ENCODE data around the gene CA11. TPM values are rescaled to one million over a fixed set of nuclear protein-coding genes. Genes with fewer than 3 reads are reported as not detected.

Gene CA11
- polyA plus RNA-seq, 1 of the 3 experiments (the other 2 are of a cell fraction), result 13.1 TPM

- POLR2A ChIA-PET, result no interaction called here
- Histone ChIP-seq H2AFZ (ENCODE audit: low read depth) (no peak overlapping the region), H3K9ac (no peak overlapping the region), H3K36me3 (replicated peaks in 1 of 2; ENCODE audit: control insufficient read depth in 1 of 2, insufficient read depth in 2 of 2, low read length in 1 of 2) (no peaks in the 10 kb centered on the region), H3K79me2 (ENCODE audit: insufficient read depth) (no peaks in the 10 kb centered on the region), H3K9me2 (no peaks in the 10 kb centered on the region), H3K4me3 (ENCODE audit: low read depth in 2 of 2, low read length in 1 of 2) (no peak overlapping the region), H3K4me1 (ENCODE audit: control insufficient read depth in 1 of 2, insufficient read depth in 2 of 2, low read depth in 1 of 2, low read length in 1 of 2) (peaks cover 0 to 2% of the 10 kb centered on the region in 2 experiments; a peak in 1 of 4 replicates), H4K20me1 (ENCODE audit: insufficient read depth) (no peaks in the 10 kb centered on the region), H3K27ac (ENCODE audit: low read depth in 2 of 2, low read length in 1 of 2) (no peak overlapping the region), H3K27me3 (ENCODE audit: insufficient read depth) (no peaks in the 10 kb centered on the region), H3F3A (replicated peaks; ENCODE audit: insufficient read depth) (no peaks in the 10 kb centered on the region), H3K9me3 (no peaks in the 10 kb centered on the region), H3K4me2 (no peak overlapping the region)
- TF ChIP-seq FOXM1 (IDR thresholded peaks at IDR 0.05; ENCODE audit: low read depth) (no peak), CHD2 (IDR thresholded peaks at IDR 0.05; ENCODE audit: low read length, partially characterized antibody) (no peak), FOSL2 (IDR thresholded peaks at IDR 0.05; ENCODE audit: borderline replicate concordance, low read depth) (no peak), PBX3 (IDR thresholded peaks at IDR 0.05) (no peak), JUND (IDR thresholded peaks at IDR 0.05) (no peak), MEF2A (IDR thresholded peaks at IDR 0.05; ENCODE audit: borderline replicate concordance, low read depth) (no peak), SMC3 (IDR thresholded peaks at IDR 0.05; ENCODE audit: low read depth, low read length) (no peak), ELF1 (IDR thresholded peaks at IDR 0.05) (no peak), USF2 (IDR thresholded peaks at IDR 0.05; ENCODE audit: borderline replicate concordance, low read depth, low read length) (no peak), EZH2phosphoT487 (IDR thresholded peaks at IDR 0.05; ENCODE audit: borderline replicate concordance, low read depth) (no peak), POLR2AphosphoS5 (IDR thresholded peaks at IDR 0.05; ENCODE audit: low read depth, low read length) (no peak), TAF1 (IDR thresholded peaks at IDR 0.05; ENCODE audit: borderline replicate concordance, low read depth, low read length) (no peak), RFX5 (IDR thresholded peaks at IDR 0.05; ENCODE audit: low read length) (no peak), MAX (IDR thresholded peaks at IDR 0.05; ENCODE audit: low read depth) (no peak), NFIC (IDR thresholded peaks at IDR 0.05; ENCODE audit: borderline replicate concordance) (no peak), REST (IDR thresholded peaks at IDR 0.05; ENCODE audit: low read depth, low read length) (no peak), SIN3A (IDR thresholded peaks at IDR 0.05; ENCODE audit: borderline replicate concordance, low read depth, low read length) (no peak)
- TF ChIP-seq, protein P1, sequence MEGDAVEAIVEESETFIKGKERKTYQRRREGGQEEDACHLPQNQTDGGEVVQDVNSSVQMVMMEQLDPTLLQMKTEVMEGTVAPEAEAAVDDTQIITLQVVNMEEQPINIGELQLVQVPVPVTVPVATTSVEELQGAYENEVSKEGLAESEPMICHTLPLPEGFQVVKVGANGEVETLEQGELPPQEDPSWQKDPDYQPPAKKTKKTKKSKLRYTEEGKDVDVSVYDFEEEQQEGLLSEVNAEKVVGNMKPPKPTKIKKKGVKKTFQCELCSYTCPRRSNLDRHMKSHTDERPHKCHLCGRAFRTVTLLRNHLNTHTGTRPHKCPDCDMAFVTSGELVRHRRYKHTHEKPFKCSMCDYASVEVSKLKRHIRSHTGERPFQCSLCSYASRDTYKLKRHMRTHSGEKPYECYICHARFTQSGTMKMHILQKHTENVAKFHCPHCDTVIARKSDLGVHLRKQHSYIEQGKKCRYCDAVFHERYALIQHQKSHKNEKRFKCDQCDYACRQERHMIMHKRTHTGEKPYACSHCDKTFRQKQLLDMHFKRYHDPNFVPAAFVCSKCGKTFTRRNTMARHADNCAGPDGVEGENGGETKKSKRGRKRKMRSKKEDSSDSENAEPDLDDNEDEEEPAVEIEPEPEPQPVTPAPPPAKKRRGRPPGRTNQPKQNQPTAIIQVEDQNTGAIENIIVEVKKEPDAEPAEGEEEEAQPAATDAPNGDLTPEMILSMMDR (IDR thresholded peaks at IDR 0.05), result no peak
- DNase-seq, result no peak
- CTCF ChIA-PET, result interaction anchor here (0.6 to 1.1 kb wide), 4 partner anchors 10 to 555 kb away, joined by 3 to 4 read pairs (median 4); no protein-coding TSS in a partner anchor
- 86% methylated on average over 14 of the region's 14 CpGs for WGBS (ENCODE audit: low lambda C conversion rate)
These were observed 18.5 kb upstream of the CA11 start for GRCh38 chr19:48664476-48664875.

Data from SK-N-SH (cell line).